Muscle of leg (tissue), 11 donors: ENCODE results near the gene ALS2CL. TPM values are rescaled to one million over a fixed set of nuclear protein-coding genes. Genes with fewer than 3 reads are reported as not detected.

Experiments
- DNase-seq: peaks from one replicate; pipeline ENCODE4 v3.0.0; 2013
- H3K27ac ChIP-seq: one replicate; pipeline ENCODE4 v1.5.1; 2013; ENCODE audit warnings: mild to moderate bottlenecking, low read length, control low read depth
- H3K27me3 ChIP-seq: one replicate; pipeline ENCODE4 v1.6.1; 2013; ENCODE audit warnings: low read length; ENCODE audit not compliant: control insufficient read depth, insufficient read depth
- H3K36me3 ChIP-seq: one replicate; pipeline ENCODE4 v1.6.1; 2013; ENCODE audit warnings: low read length; ENCODE audit not compliant: control insufficient read depth, insufficient read depth
- H3K4me1 ChIP-seq: one replicate; pipeline ENCODE4 v1.6.1; 2013; ENCODE audit warnings: low read length; ENCODE audit not compliant: control insufficient read depth, insufficient read depth
- H3K4me3 ChIP-seq: one replicate; pipeline ENCODE4 v1.5.1; 2013; ENCODE audit warnings: low read length, control low read depth
- H3K9me3 ChIP-seq: replicated peaks from 2 replicates; pipeline ENCODE4 v1.6.1; 2013; ENCODE audit warnings: low read depth, low read length; ENCODE audit not compliant: control insufficient read depth
- WGBS: methylation state at CpG from one replicate; pipeline ENCODE4 v1.1.5; 2013; ENCODE audit warnings: missing lambda C conversion rate; ENCODE audit not compliant: insufficient coverage; 5-methylcytosine and 5-hydroxymethylcytosine counted together
- polyA plus RNA-seq, 8 donors: library from polyadenylated mRNA; unstranded; fragments of 120-200 nt; gene quantifications; one replicate each; pipeline versions ENCODE4 v1.2.1 to v1.2.3, GENCODE V29; 2013; ENCODE audit warnings: inconsistent platforms in 1 of 8, low replicate concordance in 1 of 8; ENCODE audit not compliant: insufficient read length in 8 of 8, insufficient read depth in 1 of 8
- total RNA-seq: library from RNA; stranded (reverse); fragments of 120-200 nt; gene quantifications from one replicate; pipeline ENCODE4 v1.2.4, GENCODE V29; 2013

The ALS2CL gene
- total and polyA plus RNA-seq, 9 donors = 1.9 to 7.3 (median 5.8) TPM

DNA sequence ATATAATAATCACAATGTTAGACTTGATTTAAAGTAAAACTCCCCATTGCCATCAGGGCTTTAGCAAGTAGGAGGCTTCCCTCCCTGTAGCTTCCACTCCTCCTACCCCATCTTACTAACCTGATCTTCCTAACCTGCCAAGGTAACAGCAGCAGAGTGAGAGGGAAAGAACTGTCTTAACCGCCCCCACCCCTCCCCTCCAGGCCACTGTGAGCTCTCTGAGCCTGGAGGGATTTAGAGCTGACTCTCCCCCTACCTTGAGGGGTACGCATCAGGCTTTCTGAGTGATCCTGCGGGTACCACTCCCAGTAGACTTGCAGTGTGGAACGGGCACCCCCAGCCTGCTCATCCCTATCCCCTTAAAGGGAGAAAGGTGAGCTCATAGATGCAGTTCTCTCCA lies 35.6 kb upstream of the ALS2CL start:
- WGBS = no CpG with 5 or more reads among the region's 4 CpGs
- Histone ChIP-seq H3K27ac (no peak overlapping the region), H3K36me3 (no peaks in the 10 kb centered on the region), H3K27me3 (peaks cover 6% of the 10 kb centered on the region), H3K4me1 (no peaks in the 10 kb centered on the region), H3K4me3 (no peak overlapping the region), H3K9me3 (no peaks in the 10 kb centered on the region)
- no peak for DNase-seq

DNA sequence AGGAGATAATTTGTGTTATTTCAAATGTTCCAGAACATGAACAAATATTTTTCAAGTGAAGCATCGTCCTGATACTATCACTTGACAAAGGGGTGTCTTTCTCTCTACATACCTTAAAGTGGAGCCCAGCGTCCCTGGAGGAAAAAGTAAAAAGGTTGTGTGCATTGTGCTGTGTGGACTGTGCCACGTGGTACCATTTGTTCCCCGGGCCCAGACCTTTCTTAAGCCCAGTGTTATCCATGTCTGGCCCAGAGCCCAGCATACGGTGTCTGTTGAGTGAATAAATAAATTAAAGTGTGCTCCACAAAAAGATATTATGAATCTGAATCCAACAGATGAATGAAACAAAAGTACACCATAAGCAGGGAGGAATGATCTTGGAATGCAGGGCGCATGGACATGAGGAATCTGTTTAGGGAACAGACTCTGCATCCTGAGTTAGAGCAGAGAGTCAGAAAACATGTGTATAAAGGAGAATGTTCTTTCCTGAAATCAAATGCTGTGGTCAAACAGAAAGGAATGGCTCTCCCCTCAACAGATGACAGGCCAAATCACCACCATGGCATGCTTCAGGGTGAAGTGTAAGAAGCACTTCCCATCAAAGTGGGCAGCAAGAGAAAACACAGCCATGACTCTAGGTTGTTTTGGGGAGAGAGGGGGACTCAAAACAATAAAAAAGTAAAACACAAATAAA lies 32.3 kb upstream of the ALS2CL start:
- DNase-seq = peak; percentile 22
- no peaks in the 10 kb centered on the region for H3K36me3 ChIP-seq
- H3K4me1 ChIP-seq = no peaks in the 10 kb centered on the region
- H3K9me3 ChIP-seq = no peaks in the 10 kb centered on the region
- peaks cover 10% of the 10 kb centered on the region for H3K27me3 ChIP-seq
- 0% methylated on average over 3 of the region's 6 CpGs for WGBS
- H3K27ac ChIP-seq = no peak overlapping the region
- H3K4me3 ChIP-seq = no peak overlapping the region

DNA sequence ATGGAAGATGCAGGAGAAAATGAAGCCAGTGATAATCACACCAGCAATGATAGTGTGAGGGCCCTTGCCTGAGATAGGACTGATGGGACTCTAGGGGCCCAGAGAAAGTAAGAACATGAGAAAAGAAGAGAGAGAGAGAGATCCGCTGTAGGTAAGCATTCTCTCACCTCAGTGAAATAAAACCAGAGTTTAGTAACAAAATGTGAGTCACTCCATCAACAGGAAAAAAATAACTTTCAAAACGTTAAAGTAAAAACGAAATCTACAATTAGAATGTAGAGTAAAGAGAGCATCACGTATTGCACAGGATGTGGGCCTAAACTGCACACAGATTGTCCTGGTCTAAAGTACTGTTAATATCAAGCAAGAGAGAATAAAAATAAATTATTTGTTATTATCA lies 30.9 kb upstream of the ALS2CL start:
- Histone ChIP-seq H3K4me3 (no peak overlapping the region), H3K27me3 (peaks cover 13% of the 10 kb centered on the region), H3K27ac (no peak overlapping the region), H3K9me3 (no peaks in the 10 kb centered on the region), H3K4me1 (no peaks in the 10 kb centered on the region), H3K36me3 (no peaks in the 10 kb centered on the region)
- WGBS = no CpG with 5 or more reads among the region's 4 CpGs
- DNase-seq = no peak

DNA sequence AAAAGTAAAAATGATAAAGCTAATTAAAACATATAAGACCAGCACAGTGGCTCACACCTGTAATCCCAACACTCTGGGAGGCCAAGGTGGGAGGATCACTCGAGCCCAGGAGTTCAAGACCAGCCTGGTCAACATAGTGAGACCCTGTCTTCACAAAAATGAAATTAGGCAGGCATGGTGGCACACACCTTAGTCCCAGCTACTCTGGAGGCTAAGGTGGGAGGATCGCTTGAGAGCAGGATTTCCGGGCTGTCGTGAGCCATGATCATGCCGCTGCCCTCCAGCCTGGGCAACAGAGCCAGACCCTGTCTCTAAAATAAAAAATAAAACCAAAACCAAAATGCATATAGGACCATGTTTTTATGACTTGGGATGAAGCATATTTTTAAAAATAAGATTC lies 29.0 kb upstream of the ALS2CL start:
- Histone ChIP-seq H3K4me3 (no peak overlapping the region), H3K9me3 (no peaks in the 10 kb centered on the region), H3K27ac (no peak overlapping the region), H3K4me1 (no peaks in the 10 kb centered on the region), H3K27me3 (peaks cover 19% of the 10 kb centered on the region), H3K36me3 (no peaks in the 10 kb centered on the region)
- DNase-seq = no peak
- no CpG with 5 or more reads among the region's 5 CpGs for WGBS

DNA sequence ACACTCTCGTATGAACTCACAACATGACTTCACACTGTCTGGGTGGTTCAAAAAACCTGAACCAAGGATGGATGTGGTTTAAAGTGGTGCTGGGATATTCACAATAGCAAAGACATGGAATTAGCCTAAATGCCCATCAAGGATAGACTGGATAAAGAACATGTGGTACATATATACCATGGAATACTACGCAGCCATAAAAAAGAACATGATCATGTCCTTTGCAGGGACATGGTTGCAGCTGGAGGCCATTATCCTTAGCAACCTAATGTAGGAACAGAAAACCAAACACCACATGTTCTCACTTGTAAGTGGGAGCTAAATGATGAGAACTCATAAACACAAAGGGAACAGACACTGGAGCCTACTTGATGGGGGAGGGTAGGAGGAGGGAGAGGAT lies 27.5 kb upstream of the ALS2CL start:
- no peak overlapping the region for H3K27ac ChIP-seq
- no peaks in the 10 kb centered on the region for H3K4me1 ChIP-seq
- WGBS = no CpG with 5 or more reads among the region's 2 CpGs
- H3K9me3 ChIP-seq = no peaks in the 10 kb centered on the region
- no peak for DNase-seq
- H3K4me3 ChIP-seq = no peak overlapping the region
- H3K36me3 ChIP-seq = no peaks in the 10 kb centered on the region
- H3K27me3 ChIP-seq = peaks cover 20% of the 10 kb centered on the region

DNA sequence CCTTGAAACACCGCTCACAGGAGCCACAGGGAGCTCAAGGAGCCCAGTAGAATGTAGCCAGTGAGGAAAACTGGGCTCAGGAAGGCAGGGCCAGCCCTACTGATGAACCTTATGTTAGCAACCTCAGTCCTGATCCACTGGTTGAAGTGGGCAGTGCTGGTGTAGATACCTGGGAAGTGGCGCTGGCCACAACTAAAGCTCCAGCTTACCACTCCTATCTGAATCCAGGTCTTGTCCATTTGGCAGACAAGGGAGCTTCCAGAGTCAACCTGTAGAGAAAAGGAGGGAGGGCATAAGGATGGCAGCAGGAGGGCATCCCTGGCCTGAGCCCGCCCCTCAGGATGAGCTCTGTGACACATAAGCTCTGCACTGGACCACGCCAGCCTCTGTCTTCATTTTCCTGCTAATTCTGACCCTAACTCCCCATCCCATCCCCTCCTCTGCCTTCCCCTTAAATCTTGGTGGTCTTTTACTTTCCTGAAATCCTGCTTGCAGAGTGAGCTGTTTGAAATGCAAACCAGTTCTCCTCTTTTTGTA lies 26.3 kb upstream of the ALS2CL start:
- Histone ChIP-seq H3K27ac (no peak overlapping the region), H3K4me3 (no peak overlapping the region), H3K36me3 (no peaks in the 10 kb centered on the region), H3K27me3 (peaks cover 20% of the 10 kb centered on the region), H3K9me3 (no peaks in the 10 kb centered on the region), H3K4me1 (no peaks in the 10 kb centered on the region)
- 53% methylated on average over 2 of the region's 4 CpGs for WGBS
- no peak for DNase-seq

DNA sequence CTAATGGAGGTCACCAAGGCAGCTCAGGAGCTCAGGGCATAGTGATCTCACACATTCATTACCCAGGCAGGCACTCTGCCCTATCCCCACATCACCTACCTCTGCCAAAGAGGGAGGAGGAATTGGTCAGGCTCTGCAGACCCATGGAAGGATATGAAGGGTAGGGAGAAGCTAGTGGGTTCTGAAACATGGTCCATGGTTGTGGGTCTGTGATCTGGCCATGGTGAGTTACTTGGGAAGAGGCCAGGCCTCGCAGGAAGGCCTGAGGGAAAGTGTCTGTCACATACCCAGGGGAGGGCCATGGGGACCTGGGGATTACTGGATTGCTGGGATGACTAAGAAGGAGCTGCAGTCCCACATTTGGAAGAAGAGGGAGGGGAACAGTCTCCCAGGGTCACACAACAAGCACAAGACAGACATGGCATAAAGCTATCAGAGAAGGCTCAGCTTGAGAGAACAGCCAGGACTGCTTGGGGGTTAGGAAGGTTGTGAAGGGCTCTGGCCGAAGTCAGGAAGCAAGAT lies 25.6 kb upstream of the ALS2CL start:
- peaks cover 20% of the 10 kb centered on the region for H3K27me3 ChIP-seq
- H3K27ac ChIP-seq = no peak overlapping the region
- WGBS = 50% methylated on average over 1 of the region's 2 CpGs
- no peaks in the 10 kb centered on the region for H3K9me3 ChIP-seq
- H3K4me1 ChIP-seq = no peaks in the 10 kb centered on the region
- no peak for DNase-seq
- no peaks in the 10 kb centered on the region for H3K36me3 ChIP-seq
- no peak overlapping the region for H3K4me3 ChIP-seq

DNA sequence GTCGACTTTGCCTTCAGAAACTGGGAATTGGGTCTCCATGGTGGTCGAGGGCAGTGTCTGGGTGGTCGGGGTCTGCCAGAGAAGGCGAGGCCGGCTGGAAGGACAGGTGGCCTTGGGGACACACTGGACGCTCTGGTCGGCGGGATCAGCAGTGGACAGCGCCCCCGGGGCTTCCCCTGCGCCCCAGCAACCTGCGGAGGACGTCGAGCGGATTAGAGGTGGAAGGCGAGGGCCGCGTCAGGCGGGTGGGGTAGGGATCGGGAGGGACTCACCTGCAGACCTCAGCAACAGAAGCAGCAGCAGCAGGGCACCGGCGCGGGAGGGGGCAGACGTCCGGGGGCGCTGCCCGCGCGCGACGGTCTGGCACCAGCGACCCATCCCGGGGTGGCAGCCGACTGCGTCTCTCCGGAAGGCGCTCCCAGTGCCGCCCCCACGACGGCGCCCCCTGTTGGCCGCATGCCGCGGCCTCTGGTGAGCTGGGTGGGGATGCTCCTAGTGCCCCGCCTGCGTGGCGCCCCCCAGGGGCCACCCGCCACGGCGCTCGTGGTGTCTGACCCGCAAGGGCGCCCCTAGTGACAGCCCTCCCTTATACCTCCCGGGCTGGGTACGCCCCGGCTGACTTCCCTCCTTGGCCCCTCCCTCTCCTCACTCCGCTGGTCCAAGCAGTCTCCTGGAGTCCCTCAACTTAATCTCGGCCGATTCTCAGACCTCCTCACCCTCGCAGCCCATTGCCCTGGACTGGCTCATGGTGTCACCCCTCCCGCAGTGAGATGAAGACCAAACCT lies 24.2 kb upstream of the ALS2CL start, which contains the start of gene PRSS50:
TSS of gene PRSS50 (minus strand) at position 423 of the 785 bp plus-strand sequence. CDS start at position 378, 45 bp downstream.
- 32% methylated on average over 61 of the region's 61 CpGs for WGBS
- H3K4me3 ChIP-seq = no peak within 1 kb of the TSS
- DNase-seq = no peak

DNA sequence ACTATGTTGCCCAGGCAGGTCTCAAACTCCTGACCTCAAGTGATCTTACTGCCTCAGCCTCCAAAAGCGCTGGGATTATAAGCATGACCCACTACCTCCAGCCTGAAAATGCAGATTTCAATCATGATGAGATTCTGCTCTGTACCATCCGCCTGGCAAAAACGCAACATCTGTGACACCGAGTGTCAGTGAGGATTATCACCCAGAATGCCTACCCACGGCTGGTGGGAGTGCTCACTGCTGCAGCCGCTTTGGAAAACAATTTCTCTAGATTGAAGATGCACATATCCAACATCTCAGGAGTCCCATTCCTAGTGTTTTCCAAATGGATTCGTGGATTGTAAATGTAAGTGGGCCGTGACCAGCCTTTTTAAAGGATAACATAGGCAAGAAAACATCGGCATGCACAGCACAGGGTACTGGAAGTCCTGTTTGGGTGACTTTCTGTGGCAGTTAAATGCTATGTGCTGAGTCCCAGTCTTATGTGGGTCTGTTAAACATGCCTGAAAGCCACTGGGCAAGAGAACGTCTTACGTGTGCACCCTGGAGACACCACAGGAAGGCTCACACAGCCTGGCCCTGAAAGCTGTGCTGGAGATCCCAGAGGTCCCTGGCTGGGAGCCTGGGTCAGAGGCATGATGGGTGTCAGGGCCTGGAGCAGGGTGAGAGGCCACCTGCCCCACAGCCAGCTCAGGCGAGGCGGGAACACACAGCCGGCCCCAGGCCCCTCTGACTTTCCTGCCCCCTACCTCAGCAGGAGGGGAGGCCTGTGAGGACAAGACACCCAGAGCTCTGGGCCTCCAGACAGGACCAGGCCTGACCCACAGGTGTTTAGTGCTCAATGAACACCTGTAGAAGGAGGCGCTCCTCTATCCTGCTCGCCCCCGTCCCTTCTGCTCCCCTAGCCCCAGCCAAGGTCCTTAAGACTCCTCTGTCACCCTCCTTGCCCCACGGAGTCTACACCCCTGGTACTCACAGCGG lies 23.3 kb upstream of the ALS2CL start:
- no peaks in the 10 kb centered on the region for H3K9me3 ChIP-seq
- H3K4me3 ChIP-seq = no peak overlapping the region
- WGBS = 73% methylated on average over 13 of the region's 19 CpGs
- no peak for DNase-seq
- peaks cover 18% of the 10 kb centered on the region for H3K27me3 ChIP-seq
- H3K4me1 ChIP-seq = peaks cover under 1% of the 10 kb centered on the region
- H3K36me3 ChIP-seq = no peaks in the 10 kb centered on the region
- H3K27ac ChIP-seq = no peak overlapping the region

More for the DNA sequence above, 24.2 kb upstream of the ALS2CL start, which contains the start of gene PRSS50:
- H3K27me3 ChIP-seq = peaks cover 20% of the 10 kb centered on the region
- no peaks in the 10 kb centered on the region for H3K36me3 ChIP-seq
- no peaks in the 10 kb centered on the region for H3K9me3 ChIP-seq
- H3K27ac ChIP-seq = no peak within 1 kb of the TSS
- H3K4me1 ChIP-seq = no peaks in the 10 kb centered on the region
